ENCODE data around the gene PTGS1.

DNA sequence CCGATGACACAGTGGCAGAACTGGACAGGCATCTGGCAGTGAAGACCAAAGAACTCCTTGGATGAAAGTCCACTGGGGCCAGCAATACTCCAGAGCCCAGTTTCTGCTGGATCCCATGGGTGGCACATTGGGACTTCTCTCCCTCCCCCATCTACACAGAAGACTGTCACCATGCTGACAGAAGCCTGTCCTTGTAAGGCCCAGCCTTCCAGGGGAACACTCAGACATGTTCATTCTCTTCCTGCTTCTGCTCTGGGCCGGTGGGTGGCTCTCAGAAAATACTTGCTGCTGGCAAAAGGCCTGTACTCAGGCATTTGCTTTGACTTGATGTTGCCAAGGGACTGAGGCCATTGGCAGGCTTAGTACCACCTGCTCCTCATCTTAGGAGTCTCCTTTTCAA, 48.3 kb upstream of the PTGS1 start:
- TF ChIP-seq SUZ12 (IDR thresholded peaks at IDR 0.05; ENCODE audit: extremely low read depth, insufficient read depth, insufficient read length) (no peak), YY1 (IDR thresholded peaks at IDR 0.05; ENCODE audit: insufficient read depth, insufficient read length) (no peak)

Data from NT2/D1 (cell line).